HG03575 (cell line): ENCODE data around the gene SULT2A1.
"Not testable (repeated sequence)": the region's sequence is repeated elsewhere in the genome, so short reads cannot be mapped to it uniquely, and the experiment has no call there.

Source experiments
- ATAC-seq: cut with Tn5 transposase; IDR thresholded peaks from one replicate; pipeline ENCODE4 v1.9.1; 2021; ENCODE audit not compliant: unreplicated experiment, insufficient number of reproducible peaks, low FRiP score; ENCODE audit errors: extremely low read depth

SULT2A1 gene

DNA sequence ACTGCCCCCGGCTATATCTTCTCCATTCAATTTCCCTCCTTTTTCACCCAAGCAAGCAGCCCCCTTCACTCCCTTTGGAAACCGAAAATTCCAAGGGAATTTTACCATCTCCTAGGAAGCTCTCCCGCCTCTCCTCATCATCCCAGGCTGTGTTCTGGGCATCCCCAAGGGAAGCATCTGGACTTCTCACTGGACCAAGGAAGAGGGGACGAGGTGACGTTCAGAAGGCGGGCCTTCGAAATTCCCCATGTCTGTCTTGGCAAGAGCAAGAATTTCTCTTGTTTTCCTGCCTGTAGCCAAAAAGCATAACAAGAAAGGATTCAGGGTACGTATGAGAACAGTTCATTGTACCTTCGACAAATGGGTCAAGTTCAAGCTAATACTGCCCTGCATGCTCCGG is 20.9 kb downstream of the SULT2A1 start:
- ATAC-seq: no peak

DNA sequence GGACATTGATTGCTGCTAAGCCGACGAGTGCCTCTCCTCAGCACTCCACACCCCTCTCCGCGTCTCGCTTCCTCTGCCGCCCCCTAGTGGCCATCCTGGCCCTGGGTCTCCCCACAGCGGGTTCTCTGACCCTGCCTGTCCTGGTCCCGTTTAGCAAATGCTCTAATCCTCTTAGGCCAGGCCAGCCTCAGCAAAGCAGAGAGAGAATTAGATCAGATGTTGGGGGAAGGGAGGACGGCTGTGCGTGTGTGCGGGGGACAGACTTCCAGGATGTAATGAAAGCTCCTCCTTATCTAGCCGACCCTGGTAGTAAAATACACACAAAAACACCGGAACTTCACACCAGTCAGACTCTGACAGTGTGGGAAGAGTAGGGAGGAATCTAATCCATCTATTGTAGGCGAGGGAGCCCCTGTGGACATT is 22.6 kb downstream of the SULT2A1 start:
- ATAC-seq: no peak

GRCh38 chr19:47861630-47862029 is 24.5 kb downstream of the SULT2A1 start:
- no peak for ATAC-seq

DNA sequence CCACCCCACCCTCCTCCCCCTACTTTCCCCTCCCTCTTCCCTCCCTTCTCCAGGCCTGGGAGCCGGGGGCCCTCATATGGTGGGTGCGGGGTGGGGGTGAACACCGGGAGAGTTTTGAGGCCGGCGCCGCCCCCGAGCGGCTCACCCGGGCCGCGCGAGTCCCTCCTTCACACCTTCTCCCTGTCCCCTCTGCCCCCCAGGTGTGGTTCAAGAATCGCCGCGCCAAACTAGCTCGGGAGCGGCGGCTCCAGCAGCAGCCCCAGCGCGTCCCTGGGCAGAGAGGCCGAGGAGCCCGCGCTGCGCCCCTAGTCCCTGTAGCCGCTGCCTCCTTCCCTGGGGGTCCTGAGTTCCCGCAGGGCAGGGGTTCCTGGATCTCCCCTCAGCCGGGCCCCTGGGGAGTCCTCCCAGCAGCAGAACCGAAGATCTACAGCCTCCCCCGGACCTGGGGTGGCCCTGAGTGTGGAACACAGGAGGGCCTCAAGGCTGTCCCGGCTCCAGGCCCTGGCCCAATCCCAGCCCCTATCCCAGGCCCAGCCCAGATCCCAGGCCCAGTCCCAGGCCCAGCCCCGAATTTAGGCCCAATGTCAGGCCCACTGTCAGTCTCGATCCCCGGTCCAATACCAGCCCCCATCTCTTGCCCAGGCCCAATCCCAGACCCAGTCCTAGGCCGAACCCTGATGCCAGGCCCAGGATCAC is 25.4 kb downstream of the SULT2A1 start:
- no peak for ATAC-seq

DNA sequence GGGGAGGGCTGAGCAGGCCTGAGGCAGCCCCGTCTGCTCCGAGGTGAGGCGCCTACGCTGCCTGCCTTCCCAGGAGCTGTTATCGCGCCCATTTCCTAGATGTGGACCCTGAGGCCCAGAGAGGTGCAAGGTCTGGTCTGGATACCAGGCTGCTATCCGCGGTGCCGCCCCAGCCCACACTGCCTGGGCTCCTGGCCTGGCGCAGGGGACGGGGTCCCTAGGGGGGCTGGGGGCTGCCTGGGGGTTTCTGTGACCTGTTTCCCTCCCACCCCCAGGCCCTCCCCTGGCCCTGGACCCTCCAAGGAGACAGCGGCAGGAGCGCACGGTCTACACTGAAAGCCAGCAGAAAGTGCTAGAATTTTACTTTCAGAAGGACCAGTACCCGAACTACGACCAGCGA is 26.3 kb downstream of the SULT2A1 start:
- ATAC-seq: not testable (repeated sequence)

DNA sequence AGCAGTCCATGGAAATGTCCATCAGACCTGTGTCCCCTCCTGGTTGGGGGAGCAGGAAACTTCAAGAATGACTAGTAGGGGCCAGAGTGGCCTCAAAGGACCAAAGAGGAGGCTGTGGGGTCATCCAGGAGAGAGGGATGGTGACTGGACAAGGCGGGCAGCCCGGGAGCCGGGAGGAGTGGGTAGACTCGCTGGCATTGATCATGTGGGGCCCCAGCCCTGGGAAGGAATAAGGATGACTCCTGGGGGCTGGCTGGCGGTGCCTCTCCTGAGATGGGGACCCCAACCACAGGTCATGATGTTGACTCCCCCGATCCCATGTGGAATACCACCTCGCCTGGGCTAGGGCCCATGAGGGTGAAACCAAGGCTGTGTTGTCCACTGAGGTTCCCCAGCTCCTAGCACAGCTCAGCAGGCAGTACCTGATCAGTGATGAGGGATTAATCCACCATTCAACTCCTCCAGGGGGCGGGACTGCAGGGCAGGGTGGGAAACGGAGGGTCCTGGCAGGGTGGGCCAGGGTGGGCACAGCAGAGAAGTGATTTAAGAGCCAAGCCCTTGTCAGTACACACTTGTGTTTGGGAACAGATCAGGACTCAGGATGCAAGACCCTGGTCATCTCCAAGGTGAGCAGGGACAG is 27.3 kb downstream of the SULT2A1 start, which contains the start of gene TPRX2:
Gene TPRX2 (plus strand): TSS at position 590 of the 640 bp plus-strand sequence. CDS start 12 bp downstream, at position 602.
- ATAC-seq: not testable (repeated sequence)

- ATAC-seq: not testable (repeated sequence)
Observed at GRCh38 chr19:47858231-47858630, 27.9 kb downstream of the SULT2A1 start.

DNA sequence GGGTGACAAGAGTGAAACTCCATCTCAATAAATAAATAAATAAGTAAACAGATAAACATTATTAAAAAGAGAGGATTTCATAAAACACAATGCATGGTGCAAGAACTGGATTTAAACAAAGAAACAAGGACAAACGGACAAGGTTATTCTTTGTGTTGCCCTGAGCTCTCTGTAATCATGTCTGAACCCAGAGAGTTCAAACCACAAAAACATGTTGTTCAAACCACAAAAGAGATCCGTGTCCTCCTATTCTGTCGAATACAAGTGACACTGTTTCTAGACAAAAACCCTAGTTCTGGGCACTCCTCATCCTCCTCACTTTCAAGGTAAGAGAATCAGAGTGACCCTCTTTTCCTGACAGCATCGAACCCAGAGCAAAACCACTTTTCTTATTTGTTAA is 31.7 kb downstream of the SULT2A1 start:
- ATAC-seq: no peak

DNA sequence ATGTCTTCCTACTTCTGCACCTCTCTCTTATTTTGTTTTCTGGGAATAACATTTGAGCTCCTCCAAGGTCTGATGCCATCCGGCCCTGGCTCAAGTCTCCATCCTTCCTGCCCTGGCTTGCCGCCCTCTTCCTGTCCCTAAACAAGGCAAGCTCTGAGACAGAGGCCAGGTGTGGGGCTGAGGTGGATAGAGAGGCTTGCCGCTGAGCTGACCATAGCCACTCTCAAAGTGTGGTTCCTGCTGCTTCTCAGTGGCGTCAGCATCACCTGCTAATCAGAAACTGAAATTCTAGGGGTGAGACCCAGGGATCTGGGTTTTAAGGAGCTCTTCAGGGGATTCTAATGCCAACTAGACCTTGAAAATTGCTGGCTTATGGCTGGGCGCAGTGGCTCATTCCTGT is 33.1 kb downstream of the SULT2A1 start:
- ATAC-seq: no peak

- ATAC-seq: no peak
Observed at GRCh38 chr19:47848823-47849473, 37.2 kb downstream of the SULT2A1 start.

- no peak for ATAC-seq
Observed at GRCh38 chr19:47848425-47848822, 37.7 kb downstream of the SULT2A1 start.

DNA sequence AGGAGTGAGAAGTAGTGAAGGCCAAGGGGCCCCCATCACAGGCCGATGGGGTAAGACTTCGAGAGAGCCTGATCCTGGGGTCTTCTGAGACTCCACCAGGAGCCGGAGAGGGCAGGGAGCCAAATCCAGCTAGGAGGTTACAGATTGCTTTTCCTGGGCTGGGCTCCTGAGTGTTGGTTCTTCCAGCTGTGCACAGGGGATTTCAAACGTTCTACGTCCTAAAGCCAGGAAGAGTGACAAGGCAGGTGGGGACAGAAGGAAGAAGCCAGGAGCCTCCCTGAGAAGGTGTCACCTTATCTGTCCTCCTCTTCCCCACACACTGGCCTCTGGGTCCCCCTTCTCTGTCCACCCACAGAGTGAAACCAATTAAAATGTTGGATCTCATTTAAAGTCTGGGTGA is 43.2 kb downstream of the SULT2A1 start:
- no peak for ATAC-seq

- ATAC-seq: no peak
Observed at GRCh38 chr19:47839913-47840312, 46.2 kb downstream of the SULT2A1 start.

DNA sequence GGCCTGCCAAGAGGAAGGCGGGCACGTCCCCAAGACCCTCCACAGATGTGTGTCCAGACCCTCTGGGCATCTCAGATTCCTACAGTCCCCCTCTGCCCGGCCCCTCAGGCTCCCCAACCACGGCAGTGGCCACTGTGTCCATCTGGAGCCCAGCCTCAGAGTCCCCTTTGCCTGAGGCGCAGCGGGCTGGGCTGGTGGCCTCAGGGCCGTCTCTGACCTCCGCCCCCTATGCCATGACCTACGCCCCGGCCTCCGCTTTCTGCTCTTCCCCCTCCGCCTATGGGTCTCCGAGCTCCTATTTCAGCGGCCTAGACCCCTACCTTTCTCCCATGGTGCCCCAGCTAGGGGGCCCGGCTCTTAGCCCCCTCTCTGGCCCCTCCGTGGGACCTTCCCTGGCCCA is 46.7 kb downstream of the SULT2A1 start:
- ATAC-seq: no peak

GRCh38 chr19:47836038-47836437 is 50.1 kb downstream of the SULT2A1 start:
- ATAC-seq: no peak

DNA sequence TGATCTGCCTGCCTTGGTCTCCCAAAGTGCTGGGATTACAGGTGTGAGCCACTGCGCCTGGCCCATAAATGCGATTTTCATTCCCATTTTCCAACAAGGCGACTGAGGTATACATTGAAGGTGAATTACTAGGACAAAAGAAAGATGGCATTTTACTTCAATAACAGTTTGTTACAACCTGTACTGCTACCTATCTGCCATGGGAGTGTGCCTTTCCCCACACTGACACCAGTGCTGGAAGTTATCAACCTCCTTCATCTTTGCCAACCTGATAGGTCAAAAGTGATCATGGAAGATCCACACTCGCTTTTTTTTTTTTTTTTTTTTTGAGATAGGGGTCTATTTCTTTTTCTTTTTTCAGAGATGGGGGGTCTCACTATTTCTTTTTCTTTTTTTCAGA is 53.4 kb downstream of the SULT2A1 start:
- ATAC-seq: no peak

DNA sequence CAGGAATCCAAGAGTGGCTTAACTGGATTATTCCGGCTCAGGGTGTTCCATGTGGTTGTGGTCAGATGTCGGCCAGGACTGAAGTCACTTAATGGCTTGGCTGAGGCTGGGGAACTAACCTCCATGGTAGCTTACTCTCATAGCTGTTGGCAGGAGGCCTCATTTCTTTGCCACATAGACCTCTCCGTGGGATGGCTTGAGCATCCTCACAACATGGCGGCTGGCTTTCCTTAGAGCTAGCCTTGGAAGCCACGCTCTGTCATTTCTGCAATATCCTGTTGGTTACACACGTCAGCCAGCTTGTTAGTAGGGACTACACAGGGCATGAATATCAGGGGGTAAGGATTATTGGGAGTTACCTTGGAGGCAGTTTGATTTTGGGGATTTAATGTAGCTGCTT is 59.3 kb downstream of the SULT2A1 start:
- ATAC-seq: no peak

DNA sequence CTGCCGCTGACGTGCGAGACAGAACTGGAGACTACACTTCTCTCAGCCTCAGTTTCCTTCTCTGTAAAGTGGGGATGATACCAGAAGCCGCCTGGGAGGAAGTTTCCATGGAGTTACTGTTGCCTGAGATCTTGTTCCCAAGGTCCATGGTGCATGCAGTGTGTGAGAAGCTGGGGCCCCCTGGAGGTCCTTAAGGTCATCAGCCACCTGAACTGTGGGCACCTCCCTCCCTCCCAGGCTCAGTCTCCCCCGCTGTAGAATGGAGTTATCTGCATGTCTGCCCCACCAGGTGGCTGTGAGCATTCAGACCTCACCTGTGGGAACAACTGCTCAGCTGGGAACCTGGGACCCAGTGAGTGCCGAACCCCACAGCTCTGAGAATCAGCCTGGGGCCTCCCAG is 61.7 kb downstream of the SULT2A1 start:
- ATAC-seq: no peak

DNA sequence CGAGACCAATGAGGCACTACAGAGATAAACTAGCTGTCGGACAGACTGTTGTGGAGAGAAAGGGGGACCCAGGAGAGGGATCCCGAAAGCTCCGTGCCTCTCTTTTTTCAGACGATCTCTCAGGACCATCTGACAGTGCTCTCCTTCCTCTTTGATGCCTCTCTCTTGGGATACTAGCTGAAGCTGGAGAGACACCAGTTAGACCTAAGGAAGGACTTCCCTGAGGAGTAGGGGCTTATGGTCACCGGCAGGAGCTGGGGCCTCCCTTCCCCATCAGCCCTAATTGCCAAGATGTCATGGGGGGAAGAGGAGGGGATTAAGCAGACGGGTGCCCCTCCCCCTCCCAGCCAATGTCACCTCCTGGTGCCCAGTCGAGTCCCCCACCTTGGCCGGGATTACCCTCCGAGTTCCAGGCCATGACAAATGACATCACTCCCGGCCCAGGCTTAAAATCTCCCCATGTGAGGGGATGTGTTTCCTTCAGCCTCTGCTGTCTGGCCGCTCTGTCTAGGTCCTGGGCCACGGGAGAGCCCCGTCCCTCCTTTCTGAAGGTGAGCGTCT is 64.6 kb downstream of the SULT2A1 start, which contains the start of gene CRX:
Gene CRX (plus strand): TSS at position 478 of the 561 bp plus-strand sequence. CDS start 12,507 bp downstream, outside the sequence.
- no peak for ATAC-seq
